ENCODE data around the gene LAMTOR2. TPM values are rescaled to one million over a fixed set of nuclear protein-coding genes. Genes with fewer than 3 reads are reported as not detected.
"Not testable (repeated sequence)": the region's sequence is repeated elsewhere in the genome, so short reads cannot be mapped to it uniquely, and the experiment has no call there.

Gene LAMTOR2
- polyA plus RNA-seq, 2 donors, result 82.6 to 101 TPM

- peak overlapping the region in 1 of 2 donors; percentile 81 for H3K4me3 ChIP-seq (ENCODE audit: low read depth in 1 of 2, low read length in 2 of 2)
- 61 to 62% methylated on average over 2 of the region's 2 CpGs for WGBS, 2 donors
Observed at GRCh38 chr1:156063997-156064285, 9.4 kb downstream of the LAMTOR2 start.

GRCh38 chr1:156064615-156065014 lies 10.0 kb downstream of the LAMTOR2 start:
- no peak overlapping the region for H3K4me3 ChIP-seq (ENCODE audit: low read depth in 1 of 2, low read length in 2 of 2)
- H3K27ac ChIP-seq (ENCODE audit: low read depth in 2 of 2, low read length in 1 of 2), result peak overlapping the region in 1 of 2 donors; percentile 40
- H3K4me1 ChIP-seq (ENCODE audit: control insufficient read depth in 2 of 2, insufficient read depth in 2 of 2, low read length in 1 of 2), result peaks cover 0 to 2% of the 10 kb centered on the region in 2 donors
- WGBS, 2 donors, result 86 to 95% methylated on average over 2 of the region's 2 CpGs
- no peaks in the 10 kb centered on the region for H3K27me3 ChIP-seq (ENCODE audit: control insufficient read depth in 1 of 2, insufficient read depth in 2 of 2, low read length in 2 of 2)
- no peaks in the 10 kb centered on the region for H3K9me3 ChIP-seq (ENCODE audit: control insufficient read depth in 2 of 2, insufficient read depth in 1 of 2, low read depth in 1 of 2, low read length in 1 of 2)
- H3K36me3 ChIP-seq (ENCODE audit: control insufficient read depth in 2 of 2, insufficient read depth in 2 of 2, low read length in 1 of 2), result peaks cover 0 to 20% of the 10 kb centered on the region in 2 donors

More at GRCh38 chr1:156063997-156064285, 9.4 kb downstream of the LAMTOR2 start:
- Histone ChIP-seq H3K27me3 (ENCODE audit: control insufficient read depth in 1 of 2, insufficient read depth in 2 of 2, low read length in 2 of 2) (no peaks in the 10 kb centered on the region), H3K36me3 (ENCODE audit: control insufficient read depth in 2 of 2, insufficient read depth in 2 of 2, low read length in 1 of 2) (peaks cover 0 to 18% of the 10 kb centered on the region in 2 donors), H3K4me1 (ENCODE audit: control insufficient read depth in 2 of 2, insufficient read depth in 2 of 2, low read length in 1 of 2) (peaks cover 0 to 2% of the 10 kb centered on the region in 2 donors), H3K27ac (ENCODE audit: low read depth in 2 of 2, low read length in 1 of 2) (peak overlapping the region; percentile 47 to 54), H3K9me3 (ENCODE audit: control insufficient read depth in 2 of 2, insufficient read depth in 1 of 2, low read depth in 1 of 2, low read length in 1 of 2) (no peaks in the 10 kb centered on the region)

- H3K9me3 ChIP-seq (ENCODE audit: control insufficient read depth in 2 of 2, insufficient read depth in 1 of 2, low read depth in 1 of 2, low read length in 1 of 2), result no peaks in the 10 kb centered on the region
- no peak overlapping the region for H3K27ac ChIP-seq (ENCODE audit: low read depth in 2 of 2, low read length in 1 of 2)
- H3K4me1 ChIP-seq (ENCODE audit: control insufficient read depth in 2 of 2, insufficient read depth in 2 of 2, low read length in 1 of 2), result peaks cover 0 to 2% of the 10 kb centered on the region in 2 donors
- no peak overlapping the region for H3K4me3 ChIP-seq (ENCODE audit: low read depth in 1 of 2, low read length in 2 of 2)
- WGBS, 2 donors, result 84% methylated on average over 3 of the region's 3 CpGs
- H3K27me3 ChIP-seq (ENCODE audit: control insufficient read depth in 1 of 2, insufficient read depth in 2 of 2, low read length in 2 of 2), result no peaks in the 10 kb centered on the region
- peaks cover 0 to 26% of the 10 kb centered on the region in 2 donors for H3K36me3 ChIP-seq (ENCODE audit: control insufficient read depth in 2 of 2, insufficient read depth in 2 of 2, low read length in 1 of 2)
Observed at GRCh38 chr1:156065212-156065611, 10.6 kb downstream of the LAMTOR2 start.

GRCh38 chr1:156065871-156066270 lies 11.3 kb downstream of the LAMTOR2 start:
- H3K4me3 ChIP-seq (ENCODE audit: low read depth in 1 of 2, low read length in 2 of 2), result no peak overlapping the region
- peaks cover 0 to 27% of the 10 kb centered on the region in 2 donors for H3K36me3 ChIP-seq (ENCODE audit: control insufficient read depth in 2 of 2, insufficient read depth in 2 of 2, low read length in 1 of 2)
- peaks cover 0 to 2% of the 10 kb centered on the region in 2 donors for H3K4me1 ChIP-seq (ENCODE audit: control insufficient read depth in 2 of 2, insufficient read depth in 2 of 2, low read length in 1 of 2)
- 76 to 82% methylated on average over 16 of the region's 16 CpGs for WGBS, 2 donors
- H3K9me3 ChIP-seq (ENCODE audit: control insufficient read depth in 2 of 2, insufficient read depth in 1 of 2, low read depth in 1 of 2, low read length in 1 of 2), result no peaks in the 10 kb centered on the region
- H3K27me3 ChIP-seq (ENCODE audit: control insufficient read depth in 1 of 2, insufficient read depth in 2 of 2, low read length in 2 of 2), result no peaks in the 10 kb centered on the region
- H3K27ac ChIP-seq (ENCODE audit: low read depth in 2 of 2, low read length in 1 of 2), result no peak overlapping the region

- Histone ChIP-seq H3K27me3 (ENCODE audit: control insufficient read depth in 1 of 2, insufficient read depth in 2 of 2, low read length in 2 of 2) (no peaks in the 10 kb centered on the region), H3K9me3 (ENCODE audit: control insufficient read depth in 2 of 2, insufficient read depth in 1 of 2, low read depth in 1 of 2, low read length in 1 of 2) (no peaks in the 10 kb centered on the region), H3K27ac (ENCODE audit: low read depth in 2 of 2, low read length in 1 of 2) (no peak overlapping the region), H3K36me3 (ENCODE audit: control insufficient read depth in 2 of 2, insufficient read depth in 2 of 2, low read length in 1 of 2) (peaks cover 0 to 27% of the 10 kb centered on the region in 2 donors), H3K4me3 (ENCODE audit: low read depth in 1 of 2, low read length in 2 of 2) (no peak overlapping the region), H3K4me1 (ENCODE audit: control insufficient read depth in 2 of 2, insufficient read depth in 2 of 2, low read length in 1 of 2) (peaks cover 0 to 2% of the 10 kb centered on the region in 2 donors)
- 65 to 83% methylated on average over 2 of the region's 2 CpGs for WGBS, 2 donors
Observed at GRCh38 chr1:156067262-156067661, 12.7 kb downstream of the LAMTOR2 start.

GRCh38 chr1:156069490-156070455 lies 15.2 kb downstream of the LAMTOR2 start:
- Histone ChIP-seq H3K4me1 (ENCODE audit: control insufficient read depth in 2 of 2, insufficient read depth in 2 of 2, low read length in 1 of 2) (no peaks in the 10 kb centered on the region), H3K9me3 (ENCODE audit: control insufficient read depth in 2 of 2, insufficient read depth in 1 of 2, low read depth in 1 of 2, low read length in 1 of 2) (no peaks in the 10 kb centered on the region), H3K27me3 (ENCODE audit: control insufficient read depth in 1 of 2, insufficient read depth in 2 of 2, low read length in 2 of 2) (no peaks in the 10 kb centered on the region), H3K4me3 (ENCODE audit: low read depth in 1 of 2, low read length in 2 of 2) (no peak overlapping the region), H3K36me3 (ENCODE audit: control insufficient read depth in 2 of 2, insufficient read depth in 2 of 2, low read length in 1 of 2) (peaks cover 0 to 29% of the 10 kb centered on the region in 2 donors), H3K27ac (ENCODE audit: low read depth in 2 of 2, low read length in 1 of 2) (no peak overlapping the region)
- WGBS, 2 donors, result 91 to 93% methylated on average over 3 of the region's 3 CpGs

- H3K27ac ChIP-seq (ENCODE audit: low read depth in 2 of 2, low read length in 1 of 2), result no peak overlapping the region
- no peaks in the 10 kb centered on the region for H3K9me3 ChIP-seq (ENCODE audit: control insufficient read depth in 2 of 2, insufficient read depth in 1 of 2, low read depth in 1 of 2, low read length in 1 of 2)
- no peaks in the 10 kb centered on the region for H3K4me1 ChIP-seq (ENCODE audit: control insufficient read depth in 2 of 2, insufficient read depth in 2 of 2, low read length in 1 of 2)
- H3K4me3 ChIP-seq (ENCODE audit: low read depth in 1 of 2, low read length in 2 of 2), result no peak overlapping the region
- 39 to 67% methylated on average over 4 of the region's 4 CpGs for WGBS, 2 donors
- H3K36me3 ChIP-seq (ENCODE audit: control insufficient read depth in 2 of 2, insufficient read depth in 2 of 2, low read length in 1 of 2), result peaks cover 0 to 23% of the 10 kb centered on the region in 2 donors
- no peaks in the 10 kb centered on the region for H3K27me3 ChIP-seq (ENCODE audit: control insufficient read depth in 1 of 2, insufficient read depth in 2 of 2, low read length in 2 of 2)
Observed at GRCh38 chr1:156070548-156070947, 16.0 kb downstream of the LAMTOR2 start.

GRCh38 chr1:156071332-156071816 lies 16.8 kb downstream of the LAMTOR2 start:
- not testable (repeated sequence) for H3K9me3 ChIP-seq (ENCODE audit: control insufficient read depth in 2 of 2, insufficient read depth in 1 of 2, low read depth in 1 of 2, low read length in 1 of 2); H3K4me3 ChIP-seq (ENCODE audit: low read depth in 1 of 2, low read length in 2 of 2); H3K4me1 ChIP-seq (ENCODE audit: control insufficient read depth in 2 of 2, insufficient read depth in 2 of 2, low read length in 1 of 2); H3K27me3 ChIP-seq (ENCODE audit: control insufficient read depth in 1 of 2, insufficient read depth in 2 of 2, low read length in 2 of 2); H3K27ac ChIP-seq (ENCODE audit: low read depth in 2 of 2, low read length in 1 of 2)
- 86 to 94% methylated on average over 6 to 7 of the region's 7 CpGs for WGBS, 2 donors
- H3K36me3 ChIP-seq (ENCODE audit: control insufficient read depth in 2 of 2, insufficient read depth in 2 of 2, low read length in 1 of 2), result peaks cover 0 to 20% of the 10 kb centered on the region in 2 donors

GRCh38 chr1:156072251-156072650 lies 17.7 kb downstream of the LAMTOR2 start:
- Histone ChIP-seq H3K36me3 (ENCODE audit: control insufficient read depth in 2 of 2, insufficient read depth in 2 of 2, low read length in 1 of 2) (peaks cover 0 to 20% of the 10 kb centered on the region in 2 donors), H3K27ac (ENCODE audit: low read depth in 2 of 2, low read length in 1 of 2) (no peak overlapping the region), H3K9me3 (ENCODE audit: control insufficient read depth in 2 of 2, insufficient read depth in 1 of 2, low read depth in 1 of 2, low read length in 1 of 2) (no peaks in the 10 kb centered on the region), H3K4me1 (ENCODE audit: control insufficient read depth in 2 of 2, insufficient read depth in 2 of 2, low read length in 1 of 2) (no peaks in the 10 kb centered on the region), H3K27me3 (ENCODE audit: control insufficient read depth in 1 of 2, insufficient read depth in 2 of 2, low read length in 2 of 2) (no peaks in the 10 kb centered on the region), H3K4me3 (ENCODE audit: low read depth in 1 of 2, low read length in 2 of 2) (no peak overlapping the region)
- 61 to 65% methylated on average over 6 of the region's 6 CpGs for WGBS, 2 donors

Data from esophagus (tissue), 2 donors.